ENCODE results near the gene TNNI3.
"Not testable (repeated sequence)": the region's sequence is repeated elsewhere in the genome, so short reads cannot be mapped to it uniquely, and the experiment has no call there.

TNNI3 gene

GRCh38 chr19:55114566-55115145 lies 42.9 kb downstream of the TNNI3 start:
- no peak overlapping the region for H3K4me3 ChIP-seq (ENCODE audit: low read depth, low read length)

- no peak overlapping the region for H3K4me3 ChIP-seq (ENCODE audit: low read depth, low read length)
Observed at GRCh38 chr19:55113570-55114039, 43.9 kb downstream of the TNNI3 start.

GRCh38 chr19:55112777-55113569 lies 44.6 kb downstream of the TNNI3 start:
- no peak overlapping the region for H3K4me3 ChIP-seq (ENCODE audit: low read depth, low read length)

GRCh38 chr19:55112246-55112776 lies 45.2 kb downstream of the TNNI3 start:
- no peak overlapping the region for H3K4me3 ChIP-seq (ENCODE audit: low read depth, low read length)

- no peak overlapping the region for H3K4me3 ChIP-seq (ENCODE audit: low read depth, low read length)
Observed at GRCh38 chr19:55111238-55111831, 46.2 kb downstream of the TNNI3 start.

GRCh38 chr19:55109527-55110291 lies 47.8 kb downstream of the TNNI3 start:
- H3K4me3 ChIP-seq (ENCODE audit: low read depth, low read length) = no peak overlapping the region

GRCh38 chr19:55107252-55107651 lies 50.3 kb downstream of the TNNI3 start:
- not testable (repeated sequence) for H3K4me3 ChIP-seq (ENCODE audit: low read depth, low read length)

GRCh38 chr19:55106591-55106990 lies 50.9 kb downstream of the TNNI3 start:
- no peak overlapping the region for H3K4me3 ChIP-seq (ENCODE audit: low read depth, low read length)

- no peak overlapping the region for H3K4me3 ChIP-seq (ENCODE audit: low read depth, low read length)
Observed at GRCh38 chr19:55105237-55105636, 52.3 kb downstream of the TNNI3 start.

- no peak overlapping the region for H3K4me3 ChIP-seq (ENCODE audit: low read depth, low read length)
Observed at GRCh38 chr19:55103190-55103589, 54.3 kb downstream of the TNNI3 start.

Data from iPS-11a (cell line).